DMS114 treated with DMSO at 0.1 percent for 48 hours (cell line): ENCODE data around the gene TBC1D7.

ENCODE experiments used
- DNase-seq: peaks from one replicate; lab custom pipeline; 2025; ENCODE audit not compliant: unreplicated experiment; lab: John Stamatoyannopoulos, UW

The TBC1D7 gene

GRCh38 chr6:13328076-13328874, at the start of gene TBC1D7:
Gene TBC1D7, minus strand, starts transcription at chr6:13328537. Its CDS starts 1,639 bp downstream, at chr6:13326898.
- peak; percentile 84 for DNase-seq

- no peak for DNase-seq
Observed at GRCh38 chr6:13377054-13377758, 48.9 kb upstream of the TBC1D7 start.

- no peak for DNase-seq
Observed at GRCh38 chr6:13375360-13375878, 47.1 kb upstream of the TBC1D7 start.

- DNase-seq, result no peak
Observed at GRCh38 chr6:13373919-13374318, 45.6 kb upstream of the TBC1D7 start.

- DNase-seq, result no peak
Observed at GRCh38 chr6:13373488-13373886, 45.1 kb upstream of the TBC1D7 start.

- DNase-seq, result no peak
Observed at GRCh38 chr6:13372688-13373487, 44.6 kb upstream of the TBC1D7 start.

GRCh38 chr6:13372076-13372475, 43.7 kb upstream of the TBC1D7 start:
- DNase-seq, result no peak

- DNase-seq, result no peak
Observed at GRCh38 chr6:13371421-13372072, 43.2 kb upstream of the TBC1D7 start.

GRCh38 chr6:13370623-13371022, 42.3 kb upstream of the TBC1D7 start:
- DNase-seq, result no peak

GRCh38 chr6:13369591-13369990, 41.3 kb upstream of the TBC1D7 start:
- no peak for DNase-seq

GRCh38 chr6:13368731-13369115, 40.4 kb upstream of the TBC1D7 start:
- DNase-seq, result no peak

- DNase-seq, result no peak
Observed at GRCh38 chr6:13368079-13368730, 39.9 kb upstream of the TBC1D7 start.

- DNase-seq, result no peak
Observed at GRCh38 chr6:13367396-13367795, 39.1 kb upstream of the TBC1D7 start.

GRCh38 chr6:13365320-13365719, 37.0 kb upstream of the TBC1D7 start:
- no peak for DNase-seq

GRCh38 chr6:13364842-13365241, 36.5 kb upstream of the TBC1D7 start:
- no peak for DNase-seq

GRCh38 chr6:13362412-13362811, 34.1 kb upstream of the TBC1D7 start:
- no peak for DNase-seq

- DNase-seq, result no peak
Observed at GRCh38 chr6:13360671-13361540, 32.6 kb upstream of the TBC1D7 start.

- DNase-seq, result no peak
Observed at GRCh38 chr6:13359287-13359686, 30.9 kb upstream of the TBC1D7 start.

GRCh38 chr6:13358511-13358910, 30.2 kb upstream of the TBC1D7 start:
- DNase-seq, result no peak
